ENCODE results near the gene TMEM92.
"Not testable (repeated sequence)": the region's sequence is repeated elsewhere in the genome, so short reads cannot be mapped to it uniquely, and the experiment has no call there.

TMEM92 gene

GRCh38 chr17:50283714-50284113 lies 9.4 kb downstream of the TMEM92 start:
- peaks cover 70% of the 10 kb centered on the region for H3K4me1 ChIP-seq (ENCODE audit: low read length)
- H3K27me3 ChIP-seq (ENCODE audit: low read depth, low read length): no peaks in the 10 kb centered on the region
- H2AFZ ChIP-seq (ENCODE audit: low read depth, low read length): no peak overlapping the region
- peaks cover 12% of the 10 kb centered on the region; the same call in 1 of the 2 replicates for H3K9me3 ChIP-seq (ENCODE audit: insufficient read depth, low read length)
- no peaks in the 10 kb centered on the region for H4K20me1 ChIP-seq (ENCODE audit: insufficient read depth, low read length)
- H3K36me3 ChIP-seq (replicated peaks; ENCODE audit: low read depth, low read length): peaks cover 49% of the 10 kb centered on the region
- peak overlapping the region; percentile 15; the same call in 1 of the 2 replicates for H3K9ac ChIP-seq (ENCODE audit: low read length)
- TF ChIP-seq EZH2phosphoT487 (IDR thresholded peaks at IDR 0.05; ENCODE audit: low read depth): no peak
- TF ChIP-seq, protein P1, sequence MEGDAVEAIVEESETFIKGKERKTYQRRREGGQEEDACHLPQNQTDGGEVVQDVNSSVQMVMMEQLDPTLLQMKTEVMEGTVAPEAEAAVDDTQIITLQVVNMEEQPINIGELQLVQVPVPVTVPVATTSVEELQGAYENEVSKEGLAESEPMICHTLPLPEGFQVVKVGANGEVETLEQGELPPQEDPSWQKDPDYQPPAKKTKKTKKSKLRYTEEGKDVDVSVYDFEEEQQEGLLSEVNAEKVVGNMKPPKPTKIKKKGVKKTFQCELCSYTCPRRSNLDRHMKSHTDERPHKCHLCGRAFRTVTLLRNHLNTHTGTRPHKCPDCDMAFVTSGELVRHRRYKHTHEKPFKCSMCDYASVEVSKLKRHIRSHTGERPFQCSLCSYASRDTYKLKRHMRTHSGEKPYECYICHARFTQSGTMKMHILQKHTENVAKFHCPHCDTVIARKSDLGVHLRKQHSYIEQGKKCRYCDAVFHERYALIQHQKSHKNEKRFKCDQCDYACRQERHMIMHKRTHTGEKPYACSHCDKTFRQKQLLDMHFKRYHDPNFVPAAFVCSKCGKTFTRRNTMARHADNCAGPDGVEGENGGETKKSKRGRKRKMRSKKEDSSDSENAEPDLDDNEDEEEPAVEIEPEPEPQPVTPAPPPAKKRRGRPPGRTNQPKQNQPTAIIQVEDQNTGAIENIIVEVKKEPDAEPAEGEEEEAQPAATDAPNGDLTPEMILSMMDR (IDR thresholded peaks at IDR 0.05; ENCODE audit: low read depth, low read length): no peak
- no peaks in the 10 kb centered on the region; the same call in 1 of the 2 replicates for H3K79me2 ChIP-seq (ENCODE audit: low read length)
- H3K27ac ChIP-seq (ENCODE audit: low read length): peak overlapping the region; percentile 80
- peak overlapping the region; percentile 43 for H3K4me2 ChIP-seq (ENCODE audit: low read length)
- peak overlapping the region; percentile 13; the same call in 1 of the 2 replicates for H3K4me3 ChIP-seq (ENCODE audit: low read length)

DNA sequence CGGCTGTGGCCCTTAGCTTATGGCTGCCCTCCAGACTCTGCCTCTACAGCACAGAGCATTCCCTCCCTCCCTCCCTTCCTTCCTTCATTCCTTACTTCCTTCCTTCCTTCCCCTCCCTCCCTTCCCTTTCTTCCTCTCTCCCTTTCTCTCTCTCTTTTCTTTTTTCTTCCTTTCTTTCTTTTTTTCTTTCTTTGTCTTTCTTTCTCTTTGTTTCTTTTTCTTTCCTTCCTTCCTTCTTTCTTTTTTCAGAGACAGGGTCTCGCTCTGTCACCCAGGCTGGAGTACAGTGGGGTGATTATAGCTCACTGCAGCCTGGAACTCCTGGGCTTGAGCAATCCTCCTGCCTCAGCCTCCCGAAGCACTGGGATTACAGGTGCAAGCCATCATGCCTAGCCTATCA lies 11.7 kb downstream of the TMEM92 start:
- H3K4me2 ChIP-seq (ENCODE audit: low read length): no peak overlapping the region
- no peak for TF ChIP-seq EZH2phosphoT487 (IDR thresholded peaks at IDR 0.05; ENCODE audit: low read depth)
- TF ChIP-seq, protein P1 (IDR thresholded peaks at IDR 0.05; ENCODE audit: low read depth, low read length): no peak
- no peaks in the 10 kb centered on the region for H4K20me1 ChIP-seq (ENCODE audit: insufficient read depth, low read length)
- H3K4me3 ChIP-seq (ENCODE audit: low read length): no peak overlapping the region
- H3K79me2 ChIP-seq (ENCODE audit: low read length): no peaks in the 10 kb centered on the region; the same call in 1 of the 2 replicates
- no peak overlapping the region for H3K27ac ChIP-seq (ENCODE audit: low read length)
- H3K4me1 ChIP-seq (ENCODE audit: low read length): peaks cover 71% of the 10 kb centered on the region
- H2AFZ ChIP-seq (ENCODE audit: low read depth, low read length): no peak overlapping the region
- H3K36me3 ChIP-seq (replicated peaks; ENCODE audit: low read depth, low read length): peaks cover 29% of the 10 kb centered on the region
- peaks cover 12% of the 10 kb centered on the region; the same call in 1 of the 2 replicates for H3K9me3 ChIP-seq (ENCODE audit: insufficient read depth, low read length)
- H3K9ac ChIP-seq (ENCODE audit: low read length): no peak overlapping the region
- no peaks in the 10 kb centered on the region for H3K27me3 ChIP-seq (ENCODE audit: low read depth, low read length)

DNA sequence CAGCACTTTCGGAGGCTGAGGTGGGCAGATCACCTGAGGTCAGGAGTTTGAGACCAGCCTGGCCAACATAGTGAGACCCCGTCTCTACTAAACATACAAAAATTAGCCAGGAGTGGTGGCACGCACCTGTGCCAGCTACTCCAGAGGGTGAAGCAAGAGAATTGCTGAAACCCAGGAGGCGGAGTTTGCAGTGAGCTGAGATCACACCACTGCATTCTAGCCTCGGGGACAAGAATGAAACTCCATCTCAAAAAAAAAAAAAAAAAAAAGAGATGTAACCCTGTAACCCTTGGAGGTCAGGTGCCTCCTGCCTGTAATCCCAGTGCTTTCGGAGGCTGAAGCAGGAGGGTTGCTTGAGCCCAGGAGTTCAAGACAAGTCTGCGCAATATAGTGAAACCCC lies 13.0 kb downstream of the TMEM92 start:
- not testable (repeated sequence) for H3K79me2 ChIP-seq (ENCODE audit: low read length); H2AFZ ChIP-seq (ENCODE audit: low read depth, low read length); H3K27ac ChIP-seq (ENCODE audit: low read length); H3K27me3 ChIP-seq (ENCODE audit: low read depth, low read length); H3K9me3 ChIP-seq (ENCODE audit: insufficient read depth, low read length); H4K20me1 ChIP-seq (ENCODE audit: insufficient read depth, low read length); H3K4me2 ChIP-seq (ENCODE audit: low read length); H3K9ac ChIP-seq (ENCODE audit: low read length); H3K4me3 ChIP-seq (ENCODE audit: low read length)
- Histone ChIP-seq H3K36me3 (replicated peaks; ENCODE audit: low read depth, low read length) (peaks cover 20% of the 10 kb centered on the region), H3K4me1 (ENCODE audit: low read length) (peaks cover 67% of the 10 kb centered on the region)

- no peak overlapping the region for H3K4me3 ChIP-seq (ENCODE audit: low read length)
- H3K4me1 ChIP-seq (ENCODE audit: low read length): peaks cover 57% of the 10 kb centered on the region
- no peaks in the 10 kb centered on the region for H3K9me3 ChIP-seq (ENCODE audit: insufficient read depth, low read length)
- peak overlapping the region; percentile 15; the same call in 1 of the 2 replicates for H3K4me2 ChIP-seq (ENCODE audit: low read length)
- H2AFZ ChIP-seq (ENCODE audit: low read depth, low read length): no peak overlapping the region
- H3K9ac ChIP-seq (ENCODE audit: low read length): no peak overlapping the region
- no peaks in the 10 kb centered on the region; the same call in 1 of the 2 replicates for H3K79me2 ChIP-seq (ENCODE audit: low read length)
- no peaks in the 10 kb centered on the region for H3K27me3 ChIP-seq (ENCODE audit: low read depth, low read length)
- H4K20me1 ChIP-seq (ENCODE audit: insufficient read depth, low read length): no peaks in the 10 kb centered on the region
- H3K27ac ChIP-seq (ENCODE audit: low read length): no peak overlapping the region
- H3K36me3 ChIP-seq (replicated peaks; ENCODE audit: low read depth, low read length): peaks cover 11% of the 10 kb centered on the region
- TF ChIP-seq, protein P1 (IDR thresholded peaks at IDR 0.05; ENCODE audit: low read depth, low read length): no peak
- no peak for TF ChIP-seq EZH2phosphoT487 (IDR thresholded peaks at IDR 0.05; ENCODE audit: low read depth)
These were observed 14.0 kb downstream of the TMEM92 start for GRCh38 chr17:50288306-50288705.

Measured in OCI-LY3 (cell line).